A549 (cell line): ENCODE data around the gene SNTG2. TPM values are rescaled to one million over a fixed set of nuclear protein-coding genes. Genes with fewer than 3 reads are reported as not detected.

ENCODE experiments used
- ATAC-seq, 2 experiments: fragments of 200-7000 bp in 1 of 2; fragments of >200 bp in 1 of 2; cut with Nextera tagmentation in 1 of 2; cut with Tn5 transposase in 1 of 2; 3 replicates each; pipeline versions ENCODE4 v1.8.0 to v1.9.1; 2018 to 2020; ENCODE audit warnings: mild to moderate bottlenecking in 1 of 2, moderate library complexity in 1 of 2
- CTCF ChIA-PET: fragments of 300-600 bp; sonication (Branson Sonifier 250); formaldehyde crosslinking; extraction: SDS; loops from one replicate; lab custom pipeline; 2021; ENCODE audit warnings: antibody characterized with exemption, inconsistent platforms; lab: Yijun Ruan, JAX
- POLR2A ChIA-PET: fragments of 350-600 bp; formaldehyde crosslinking; extraction: SDS; loops from one replicate; lab custom pipeline; 2021; ENCODE audit warnings: antibody characterized with exemption, inconsistent platforms; lab: Yijun Ruan, JAX
- DNase-seq, 2 experiments: peaks; one replicate each; pipeline versions ENCODE4 v3.0.0 to v3.0.0-alpha.2; 2011 to 2016; ENCODE audit warnings: low read depth in 1 of 2, low spot score in 1 of 2
- FAIRE-seq: peaks from 2 replicates; lab custom pipeline; 2011; peaks lifted over from hg19 to GRCh38; lab: Jason Lieb, UNC
- H3K27ac ChIP-seq, 2 experiments: fragments of >200 bp; sonication (Bioruptor Twin); formaldehyde crosslinking; 3 replicates each; pipeline ENCODE4 v1.5.1; 2016 to 2017
- H3K4me1 ChIP-seq: fragments of >200 bp; sonication (Bioruptor Twin); formaldehyde crosslinking; 3 replicates; pipeline ENCODE4 v1.6.1; 2016
- H3K4me2 ChIP-seq: fragments of >200 bp; sonication (Bioruptor Twin); formaldehyde crosslinking; 3 replicates; pipeline ENCODE4 v1.6.1; 2016
- H3K4me3 ChIP-seq: fragments of >200 bp; sonication (Bioruptor Twin); formaldehyde crosslinking; 3 replicates; pipeline ENCODE4 v1.5.1; 2016
- H3K9me3 ChIP-seq: fragments of >200 bp; sonication (Bioruptor Twin); formaldehyde crosslinking; 3 replicates; pipeline ENCODE4 v1.6.1; 2016
- CBX2 ChIP-seq: fragments of 200-600 bp; sonication (generic); IDR thresholded peaks from 2 replicates; pipeline ENCODE4 v1.6.1; 2016; ENCODE audit warnings: low read depth, mild to moderate bottlenecking, borderline replicate concordance
- CBX8 ChIP-seq: fragments of 200-600 bp; sonication (generic); IDR thresholded peaks from 2 replicates; pipeline ENCODE4 v1.6.1; 2016
- CHD4 ChIP-seq: fragments of 200-600 bp; sonication (generic); IDR thresholded peaks from 2 replicates; pipeline ENCODE4 v1.6.1; 2016; ENCODE audit warnings: antibody characterized with exemption, mild to moderate bottlenecking, borderline replicate concordance
- EHF ChIP-seq: fragments of 250-450 bp; sonication (Bioruptor Pico); IDR thresholded peaks from 2 replicates; pipeline ENCODE4 v1.5.0; 2020; ENCODE audit warnings: mild to moderate bottlenecking
- EHMT2 ChIP-seq: fragments of 200-600 bp; sonication (generic); IDR thresholded peaks from 2 replicates; pipeline ENCODE4 v1.6.1; 2016; ENCODE audit warnings: antibody characterized with exemption, low read depth, mild to moderate bottlenecking, moderate library complexity
- ESRRA ChIP-seq: fragments of 150-350 bp; IDR thresholded peaks from 2 replicates; pipeline ENCODE4 v1.6.1; 2014; ENCODE audit warnings: mild to moderate bottlenecking, low read length, borderline replicate concordance
- FOSL2 ChIP-seq, 2 experiments: fragments of 450-650 bp in 1 of 2; fragments of >200 bp in 1 of 2; sonication (Bioruptor Twin) in 1 of 2; formaldehyde crosslinking; IDR thresholded peaks; 2 replicates each; pipeline versions ENCODE4 v1.5.0 to v1.6.1; 2016 to 2020; ENCODE audit warnings: mild to moderate bottlenecking in 1 of 2, moderate library complexity in 1 of 2
- HEYL ChIP-seq: fragments of 250-450 bp; sonication (Bioruptor Pico); IDR thresholded peaks from 2 replicates; pipeline ENCODE4 v1.8.0; 2021; ENCODE audit warnings: mild to moderate bottlenecking, moderate library complexity
- HOXA7 ChIP-seq: fragments of 250-450 bp; sonication (Bioruptor Pico); IDR thresholded peaks from 2 replicates; pipeline ENCODE4 v1.5.0; 2020; ENCODE audit warnings: mild to moderate bottlenecking, moderate library complexity
- JUNB ChIP-seq: fragments of >200 bp; sonication (Bioruptor Twin); formaldehyde crosslinking; IDR thresholded peaks from 2 replicates; pipeline ENCODE4 v1.6.1; 2016
- MAFK ChIP-seq: fragments of 450-650 bp; IDR thresholded peaks from 2 replicates; pipeline ENCODE4 v1.6.1; 2014; ENCODE audit not compliant: partially characterized antibody
- NFE2L2 ChIP-seq: fragments of 150-350 bp; conservative IDR thresholded peaks from 2 replicates; pipeline ENCODE4 v1.6.1; 2014; ENCODE audit warnings: low read length
- PHF8 ChIP-seq: fragments of 200-600 bp; sonication (generic); IDR thresholded peaks from 2 replicates; pipeline ENCODE4 v1.6.1; 2016; ENCODE audit warnings: low read depth, mild to moderate bottlenecking, antibody characterized with exemption, moderate library complexity, borderline replicate concordance
- POLR2A ChIP-seq: IDR thresholded peaks from 2 replicates; pipeline ENCODE4 v1.6.1; 2012; ENCODE audit warnings: mild to moderate bottlenecking, low read length
- RAD21 ChIP-seq, 2 experiments: fragments of >200 bp in 1 of 2; sonication (Bioruptor Twin) in 1 of 2; formaldehyde crosslinking in 1 of 2; IDR thresholded peaks in 1 of 2; conservative IDR thresholded peaks in 1 of 2; 2 replicates in 1 of 2; 3 replicates in 1 of 2; pipeline ENCODE4 v1.6.1; 2012 to 2018; ENCODE audit warnings: inconsistent platforms in 1 of 2
- SMC3 ChIP-seq: fragments of >200 bp; sonication (Bioruptor Twin); formaldehyde crosslinking; IDR thresholded peaks from 3 replicates; pipeline ENCODE4 v1.6.1; 2018; ENCODE audit warnings: inconsistent platforms
- TP53 ChIP-seq: fragments of 250-450 bp; sonication (Bioruptor Pico); IDR thresholded peaks from 2 replicates; pipeline ENCODE4 v1.5.0; 2021; ENCODE audit warnings: mild to moderate bottlenecking, moderate library complexity
- ZC3H11A ChIP-seq: fragments of 450-650 bp; IDR thresholded peaks from 2 replicates; pipeline ENCODE4 v1.6.1; 2014; ENCODE audit warnings: antibody characterized with exemption, mild to moderate bottlenecking
- ZNF302 ChIP-seq: fragments of 250-450 bp; sonication (Bioruptor Pico); IDR thresholded peaks from 2 replicates; pipeline ENCODE4 v1.9.0; 2021; ENCODE audit warnings: inconsistent platforms, mild to moderate bottlenecking, moderate library complexity
- ZSCAN20 ChIP-seq: fragments of 250-450 bp; sonication (Bioruptor Pico); IDR thresholded peaks from 2 replicates; pipeline ENCODE4 v1.8.0; 2022; ENCODE audit warnings: mild to moderate bottlenecking, moderate library complexity
- WGBS: methylation state at CpG from one replicate; pipeline ENCODE4 v1.1.6; 2017; ENCODE audit errors: missing lambda C conversion rate; 5-methylcytosine and 5-hydroxymethylcytosine counted together
- polyA plus RNA-seq, 4 experiments: library from polyadenylated mRNA; depleted of rRNA in 3 of 4; stranded (reverse); fragments of >200 nt; fragmentation: RNase III in 1 of 4; extraction: RNeasy Plus Mini Kit Qiagen cat#74134 plus additional on column Dnase treatment in 1 of 4; gene quantifications; 2 replicates in 3 of 4; 3 replicates in 1 of 4; pipeline ENCODE4 v1.2.3, GENCODE V29; 2011 to 2017
- TF ChIP-seq, protein P1 (sequence below): fragments of >200 bp; sonication (Bioruptor Twin); formaldehyde crosslinking; IDR thresholded peaks from 2 replicates; pipeline ENCODE4 v1.6.1; 2016
- TF ChIP-seq, protein P2 (sequence below): fragments of >200 bp; sonication (Bioruptor Twin); formaldehyde crosslinking; IDR thresholded peaks from 3 replicates; pipeline ENCODE4 v1.5.1; 2016
- TF ChIP-seq, protein P3 (sequence below): IDR thresholded peaks from 2 replicates; pipeline ENCODE4 v1.6.1; 2012
- TF ChIP-seq, protein P4 (sequence below): IDR thresholded peaks from 2 replicates; pipeline ENCODE4 v1.6.1; 2012

Gene SNTG2
- polyA plus RNA-seq, 2 of the 4 experiments (the other 2 are of a cell fraction), result not detected

DNA sequence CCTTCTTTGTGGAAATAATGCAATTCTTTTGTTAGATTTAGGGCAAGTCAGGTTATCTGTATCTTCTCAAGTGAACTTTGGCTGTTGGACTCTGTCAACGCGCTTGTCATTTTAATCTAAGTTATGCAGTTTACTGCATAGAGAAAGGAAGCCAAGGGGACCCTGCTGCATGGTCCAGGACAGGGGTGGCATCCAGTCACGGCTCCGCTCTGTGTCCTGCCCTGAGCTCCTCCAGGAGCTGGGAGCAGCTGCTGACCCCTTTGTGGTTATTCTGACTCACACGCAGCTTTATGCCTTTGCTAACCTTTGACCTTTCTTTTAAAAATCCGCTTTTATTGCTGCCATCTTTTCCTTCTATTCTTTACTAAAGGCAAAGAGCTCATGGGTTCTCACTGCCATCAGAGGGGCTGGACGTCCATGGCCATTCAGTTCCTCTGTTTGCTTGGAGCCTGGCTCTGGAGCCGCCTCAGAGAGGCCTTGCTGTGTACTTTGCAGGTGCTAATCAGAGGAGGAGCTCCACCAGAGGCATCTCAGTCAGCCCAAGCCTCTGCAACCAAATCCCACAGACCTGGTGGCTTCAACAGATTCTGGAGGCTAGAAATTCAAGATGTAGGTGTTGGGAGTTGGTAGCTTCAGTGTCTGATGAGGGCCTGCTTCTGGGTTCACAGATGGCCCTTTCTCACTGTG, 39.3 kb downstream of the SNTG2 start:
- H3K27ac ChIP-seq, result no peak overlapping the region
- no peaks in the 10 kb centered on the region for H3K4me1 ChIP-seq
- H3K4me3 ChIP-seq, result no peak overlapping the region
- FAIRE-seq (no peak), ATAC-seq (no peak)
- TF ChIP-seq, protein P1, sequence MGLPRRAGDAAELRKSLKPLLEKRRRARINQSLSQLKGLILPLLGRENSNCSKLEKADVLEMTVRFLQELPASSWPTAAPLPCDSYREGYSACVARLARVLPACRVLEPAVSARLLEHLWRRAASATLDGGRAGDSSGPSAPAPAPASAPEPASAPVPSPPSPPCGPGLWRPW, result no peak
- TF ChIP-seq CBX2 (no peak), MAFK (no peak), RAD21 (conservative IDR thresholded peaks at IDR 0.05 in 1 of 2, IDR thresholded peaks at IDR 0.05 in 1 of 2) (no peak)
- TF ChIP-seq, all 56 proteins: peak for 0
- WGBS, result 31% methylated on average over 8 of the region's 8 CpGs
- CTCF ChIA-PET, result interaction anchor here (1.0 kb wide), 1 partner anchor 14 kb away, joined by 3 read pairs; no protein-coding TSS in a partner anchor
- POLR2A ChIA-PET, result no interaction called here
- H3K4me2 ChIP-seq, result no peak overlapping the region
- no peaks in the 10 kb centered on the region for H3K9me3 ChIP-seq
- DNase-seq, result no peak

DNA sequence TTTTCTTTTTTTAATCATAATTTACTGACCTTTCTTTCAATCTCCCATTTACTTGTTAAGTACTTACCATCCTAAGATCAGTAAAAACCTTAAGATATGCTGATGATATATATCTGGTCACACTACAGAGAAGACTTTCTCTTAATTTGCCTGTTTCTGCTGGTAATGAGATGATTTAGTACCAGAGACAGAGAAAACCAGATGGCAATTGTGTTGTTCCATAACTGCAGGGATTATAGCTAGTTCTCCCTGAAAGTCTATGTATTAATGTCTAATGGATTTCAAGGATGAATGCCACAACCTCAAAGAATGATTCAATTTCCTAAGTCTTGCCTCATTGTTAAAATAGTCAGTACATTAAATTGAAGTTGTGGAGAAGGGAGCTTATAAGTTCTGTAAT, 40.3 kb downstream of the SNTG2 start:
- POLR2A ChIA-PET, result no interaction called here
- TF ChIP-seq PHF8 (no peak), CBX2 (no peak), SMC3 (no peak), NFE2L2 (no peak), POLR2A (no peak), EHF (CRISPR knock-in tag) (no peak), JUNB (no peak), TP53 (no peak), ZSCAN20 (CRISPR knock-in tag) (no peak), HOXA7 (CRISPR knock-in tag) (no peak), EHMT2 (no peak), CHD4 (no peak), CBX8 (no peak), ZC3H11A (no peak)
- TF ChIP-seq, protein P2, sequence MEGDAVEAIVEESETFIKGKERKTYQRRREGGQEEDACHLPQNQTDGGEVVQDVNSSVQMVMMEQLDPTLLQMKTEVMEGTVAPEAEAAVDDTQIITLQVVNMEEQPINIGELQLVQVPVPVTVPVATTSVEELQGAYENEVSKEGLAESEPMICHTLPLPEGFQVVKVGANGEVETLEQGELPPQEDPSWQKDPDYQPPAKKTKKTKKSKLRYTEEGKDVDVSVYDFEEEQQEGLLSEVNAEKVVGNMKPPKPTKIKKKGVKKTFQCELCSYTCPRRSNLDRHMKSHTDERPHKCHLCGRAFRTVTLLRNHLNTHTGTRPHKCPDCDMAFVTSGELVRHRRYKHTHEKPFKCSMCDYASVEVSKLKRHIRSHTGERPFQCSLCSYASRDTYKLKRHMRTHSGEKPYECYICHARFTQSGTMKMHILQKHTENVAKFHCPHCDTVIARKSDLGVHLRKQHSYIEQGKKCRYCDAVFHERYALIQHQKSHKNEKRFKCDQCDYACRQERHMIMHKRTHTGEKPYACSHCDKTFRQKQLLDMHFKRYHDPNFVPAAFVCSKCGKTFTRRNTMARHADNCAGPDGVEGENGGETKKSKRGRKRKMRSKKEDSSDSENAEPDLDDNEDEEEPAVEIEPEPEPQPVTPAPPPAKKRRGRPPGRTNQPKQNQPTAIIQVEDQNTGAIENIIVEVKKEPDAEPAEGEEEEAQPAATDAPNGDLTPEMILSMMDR, result no peak
- TF ChIP-seq, protein P3, sequence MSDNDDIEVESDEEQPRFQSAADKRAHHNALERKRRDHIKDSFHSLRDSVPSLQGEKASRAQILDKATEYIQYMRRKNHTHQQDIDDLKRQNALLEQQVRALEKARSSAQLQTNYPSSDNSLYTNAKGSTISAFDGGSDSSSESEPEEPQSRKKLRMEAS, result no peak
- TF ChIP-seq, protein P4, sequence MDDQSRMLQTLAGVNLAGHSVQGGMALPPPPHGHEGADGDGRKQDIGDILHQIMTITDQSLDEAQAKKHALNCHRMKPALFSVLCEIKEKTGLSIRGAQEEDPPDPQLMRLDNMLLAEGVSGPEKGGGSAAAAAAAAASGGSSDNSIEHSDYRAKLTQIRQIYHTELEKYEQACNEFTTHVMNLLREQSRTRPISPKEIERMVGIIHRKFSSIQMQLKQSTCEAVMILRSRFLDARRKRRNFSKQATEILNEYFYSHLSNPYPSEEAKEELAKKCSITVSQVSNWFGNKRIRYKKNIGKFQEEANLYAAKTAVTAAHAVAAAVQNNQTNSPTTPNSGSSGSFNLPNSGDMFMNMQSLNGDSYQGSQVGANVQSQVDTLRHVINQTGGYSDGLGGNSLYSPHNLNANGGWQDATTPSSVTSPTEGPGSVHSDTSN, result no peak
- TF ChIP-seq, protein P1, result no peak
- TF ChIP-seq, all 56 proteins: peak for 0
- H3K27ac ChIP-seq, result no peak overlapping the region
- DNase-seq (no peak), FAIRE-seq (no peak), ATAC-seq (no peak)
- no peaks in the 10 kb centered on the region for H3K9me3 ChIP-seq
- H3K4me3 ChIP-seq, result no peak overlapping the region
- no peak overlapping the region for H3K4me2 ChIP-seq
- CTCF ChIA-PET, result interaction anchor here (0.6 to 1.0 kb wide), 2 partner anchors 13 to 37 kb away, joined by 3 read pairs; no protein-coding TSS in a partner anchor
- H3K4me1 ChIP-seq, result no peaks in the 10 kb centered on the region

DNA sequence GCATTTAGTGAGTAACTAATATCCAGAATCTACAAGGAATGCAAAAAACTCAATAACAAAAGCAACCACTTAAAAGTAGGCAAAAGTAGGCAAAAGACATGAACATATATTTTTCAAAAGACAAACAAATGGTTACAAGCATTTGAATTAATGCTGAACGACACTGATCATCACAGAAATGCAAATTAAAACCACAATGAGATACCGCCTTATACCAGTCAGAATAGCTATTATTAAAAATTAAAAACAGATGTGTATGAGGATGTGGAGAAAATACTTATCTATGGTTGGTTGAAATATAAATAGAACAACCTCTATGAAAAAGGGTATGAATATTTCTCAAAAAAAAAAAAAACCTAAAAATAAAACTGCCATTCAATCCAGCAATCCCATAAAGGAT, 51.7 kb downstream of the SNTG2 start:
- whole genome bisulfite sequencing, result 12% methylated on average over 2 of the region's 2 CpGs
- ATAC-seq, result no peak
- no peak for DNase-seq
- Histone ChIP-seq H3K4me3 (no peak overlapping the region), H3K4me1 (no peaks in the 10 kb centered on the region), H3K27ac (no peak overlapping the region), H3K4me2 (no peak overlapping the region), H3K9me3 (no peaks in the 10 kb centered on the region)
- CTCF ChIA-PET, result no interaction called here
- TF ChIP-seq HOXA7 (CRISPR knock-in tag) (no peak), FOSL2 (IDR thresholded peaks at IDR 0.05) (no peak), FOSL2 (CRISPR knock-in tag; IDR thresholded peaks at IDR 0.05) (no peak), ESRRA (no peak), HEYL (CRISPR knock-in tag) (no peak), ZSCAN20 (CRISPR knock-in tag) (no peak), CBX2 (no peak), POLR2A (no peak), ZNF302 (CRISPR knock-in tag) (no peak)
- FAIRE-seq, result no peak
- POLR2A ChIA-PET, result no interaction called here
